HEK293T (cell line): Measurements from ENCODE around the gene HDAC8.

Source experiments
- ARNT ChIP-seq: fragments of 450-650 bp; IDR thresholded peaks from 2 replicates; pipeline ENCODE4 v1.6.1; 2017; ENCODE audit warnings: mild to moderate bottlenecking
- BHLHE40 ChIP-seq: fragments of 450-650 bp; IDR thresholded peaks from 2 replicates; pipeline ENCODE4 v1.6.1; 2016; ENCODE audit warnings: mild to moderate bottlenecking, moderate library complexity, borderline replicate concordance
- CTBP1 ChIP-seq: fragments of 450-650 bp; IDR thresholded peaks from 2 replicates; pipeline ENCODE4 v1.6.1; 2016; ENCODE audit warnings: borderline replicate concordance
- ELF4 ChIP-seq: fragments of 450-650 bp; IDR thresholded peaks from 2 replicates; pipeline ENCODE4 v1.6.1; 2017; ENCODE audit warnings: antibody characterized with exemption
- FOXM1 ChIP-seq: fragments of 450-650 bp; IDR thresholded peaks from 2 replicates; pipeline ENCODE4 v1.6.1; 2017; ENCODE audit warnings: mild to moderate bottlenecking, borderline replicate concordance
- HDGF ChIP-seq: fragments of 450-650 bp; IDR thresholded peaks from 2 replicates; pipeline ENCODE4 v1.6.1; 2017; ENCODE audit warnings: antibody characterized with exemption, borderline replicate concordance
- LEF1 ChIP-seq: fragments of 450-650 bp; IDR thresholded peaks from 2 replicates; pipeline ENCODE4 v1.6.1; 2017; ENCODE audit warnings: mild to moderate bottlenecking, borderline replicate concordance
- SP1 ChIP-seq: fragments of 450-650 bp; IDR thresholded peaks from 2 replicates; pipeline ENCODE4 v1.6.1; 2017
- SUZ12 ChIP-seq: fragments of 450-650 bp; IDR thresholded peaks from 2 replicates; pipeline ENCODE4 v1.6.1; 2016; ENCODE audit warnings: mild to moderate bottlenecking
- TARDBP ChIP-seq: fragments of 450-650 bp; IDR thresholded peaks from 2 replicates; pipeline ENCODE4 v1.6.1; 2016

DNA sequence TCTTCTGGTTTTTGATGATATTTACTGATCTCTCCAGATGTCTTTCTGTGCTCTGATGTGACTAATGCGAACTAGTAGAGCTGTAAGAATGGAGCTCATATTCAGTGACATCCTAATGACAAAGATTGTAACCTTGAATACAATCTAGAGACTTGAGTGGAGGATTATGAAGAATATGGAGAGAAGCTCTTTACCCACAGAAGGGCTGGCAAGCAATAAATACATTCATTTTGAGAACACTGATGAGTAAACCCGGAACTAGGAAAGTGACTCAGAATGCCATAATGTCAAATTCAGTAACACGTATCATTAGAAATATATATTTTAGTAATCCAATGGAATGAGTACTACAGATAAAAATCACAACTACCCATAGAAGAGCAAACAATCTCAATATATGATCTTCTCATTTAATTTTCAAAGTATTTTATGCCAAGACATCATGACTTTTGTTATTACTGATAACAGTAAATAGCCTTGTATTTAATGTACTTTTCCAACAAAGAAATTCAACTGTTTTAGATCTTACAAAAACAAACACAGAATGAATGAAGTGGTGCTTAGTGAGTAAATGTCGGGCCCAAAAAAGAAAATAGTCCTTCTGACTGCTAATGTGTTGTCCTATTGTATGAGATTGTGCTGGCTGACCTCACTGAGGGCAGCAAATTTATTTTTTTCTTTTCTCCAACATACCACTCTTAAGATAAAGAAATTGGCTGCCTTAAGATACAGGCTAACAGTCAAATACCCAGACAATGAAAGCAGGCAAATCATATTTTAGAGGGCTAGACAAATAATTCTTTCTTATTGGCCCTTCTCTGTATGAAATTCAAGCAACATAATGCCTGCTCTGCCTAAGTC, 49.2 kb upstream of the HDAC8 start:
- TF ChIP-seq FOXM1 (no peak), ELF4 (no peak), LEF1 (no peak), BHLHE40 (no peak), SP1 (no peak), ARNT (no peak), HDGF (no peak), TARDBP (no peak), SUZ12 (no peak), CTBP1 (no peak)
